Esophagus squamous epithelium (tissue), 5 donors: ENCODE data around the gene PSKH1. TPM values are rescaled to one million over a fixed set of nuclear protein-coding genes. Genes with fewer than 3 reads are reported as not detected.

ENCODE experiments used
- DNase-seq: peaks from one replicate; lab custom pipeline; 2025; lab: John Stamatoyannopoulos, UW
- H3K27ac ChIP-seq, 4 donors: fragments of 200-600 bp; sonication (generic); one replicate each; pipeline ENCODE4 v1.5.1; 2016 to 2019; ENCODE audit warnings: mild to moderate bottlenecking in 1 of 4
- H3K27me3 ChIP-seq, 4 donors: fragments of 200-600 bp; sonication (generic); 1 replicate in 3 of 4; 2 replicates in 1 of 4; pipeline versions ENCODE4 v1.5.1 to v1.6.0; 2017 to 2021; ENCODE audit warnings: antibody characterized with exemption in 1 of 4
- H3K36me3 ChIP-seq, 3 donors: fragments of 200-600 bp; sonication (generic); one replicate each; pipeline ENCODE4 v1.5.1; 2016 to 2019
- H3K4me1 ChIP-seq, 3 donors: fragments of 200-600 bp; sonication (generic); one replicate each; pipeline ENCODE4 v1.5.1; 2017 to 2019
- H3K4me3 ChIP-seq, 4 donors: fragments of 200-600 bp; sonication (generic); 1 replicate in 3 of 4; 2 replicates in 1 of 4; pipeline ENCODE4 v1.5.1; 2016 to 2019; ENCODE audit warnings: mild to moderate bottlenecking in 2 of 4, moderate library complexity in 1 of 4
- H3K9me3 ChIP-seq, 3 donors: fragments of 200-600 bp; sonication (generic); one replicate each; pipeline ENCODE4 v1.5.1; 2016 to 2019
- CTCF ChIP-seq, 6 experiments: fragments of 450-650 bp in 4 of 6; fragments of 200-600 bp in 2 of 6; sonication (generic) in 2 of 6; IDR thresholded peaks; one replicate each; pipeline ENCODE4 v1.5.1; 2016 to 2019; ENCODE audit warnings: antibody characterized with exemption in 6 of 6, mild to moderate bottlenecking in 4 of 6, moderate library complexity in 4 of 6
- POLR2A ChIP-seq, 4 donors: fragments of 450-650 bp; IDR thresholded peaks; one replicate each; pipeline ENCODE4 v1.6.1; 2017; ENCODE audit warnings: antibody characterized with exemption in 4 of 4, mild to moderate bottlenecking in 4 of 4, moderate library complexity in 3 of 4
- WGBS, 2 donors: methylation state at CpG; one replicate each; pipeline ENCODE4 v1.1.5; 2018; 5-methylcytosine and 5-hydroxymethylcytosine counted together
- intact Hi-C: fragments of 100-400 bp; cut with DNase I; formaldehyde crosslinking; loops from one replicate; pipeline ENCODE4 v1.15.0; 2022
- small RNA-seq, 4 donors: library from RNA; depleted of rRNA; stranded (forward); fragments of <200 nt; gene quantifications; one replicate each; pipeline ENCODE3, GENCODE V24; 2016
- total RNA-seq, 4 donors: library from RNA; depleted of rRNA; stranded (reverse); fragments of >200 nt; gene quantifications; one replicate each; pipeline ENCODE4 v1.1.0, GENCODE V29; 2016
- donor health status: DM: yes; HTN: yes; CAD: no.

Gene PSKH1
- total RNA-seq, 4 donors from 2014 or later = 8.5 to 18.3 (median 13.8) TPM

DNA sequence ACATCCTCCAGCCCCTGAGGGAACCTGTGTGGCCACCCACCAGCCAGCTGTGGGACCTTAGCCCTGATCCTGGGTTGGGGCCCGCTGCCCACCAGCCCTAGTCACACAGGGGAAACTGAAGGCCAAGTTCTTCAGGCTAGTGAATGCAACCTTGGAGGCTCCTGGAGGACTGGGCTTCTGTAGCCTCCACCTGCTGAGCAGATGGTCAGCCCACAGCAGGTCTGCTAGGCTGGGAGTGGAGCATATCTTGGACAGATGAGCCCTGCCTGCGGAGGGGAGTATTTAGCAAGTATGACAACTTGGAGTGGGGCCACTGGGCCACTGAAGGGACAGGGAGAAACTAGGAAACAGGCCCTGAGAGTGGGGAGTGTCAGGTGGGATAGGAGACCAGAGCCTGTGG lies 83.2 kb downstream of the PSKH1 start:
- 75% methylated on average over 1 of the region's 2 CpGs; no CpG with 5 or more reads in 1 of the 2 donors for WGBS, 2 donors
- intact Hi-C loops = no loop called here

DNA sequence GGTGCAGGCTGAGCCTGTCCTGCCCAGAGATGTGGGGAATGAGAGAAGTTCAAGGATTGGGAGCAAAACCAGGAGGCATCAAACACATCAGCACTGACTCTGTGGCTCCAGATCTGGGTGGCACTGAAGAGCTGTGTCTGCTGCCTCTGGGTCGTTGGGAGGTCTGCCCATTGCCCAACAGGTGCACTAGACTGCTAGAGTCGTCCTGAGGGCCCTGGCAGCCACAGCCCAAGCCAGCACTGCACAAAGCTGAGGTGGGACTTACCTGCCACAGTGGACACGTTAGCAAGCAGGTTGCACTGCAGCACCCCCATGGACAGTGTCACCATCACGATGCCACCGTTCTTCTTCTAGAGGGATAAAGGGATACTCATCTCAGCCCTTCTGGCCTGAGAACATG lies 84.0 kb downstream of the PSKH1 start:
- Histone ChIP-seq H3K9me3 (no peaks in the 10 kb centered on the region), H3K4me1 (no peaks in the 10 kb centered on the region), H3K27me3 (peaks cover 0 to 23% (median 0%) of the 10 kb centered on the region in 4 donors), H3K36me3 (no peaks in the 10 kb centered on the region), H3K4me3 (no peak overlapping the region), H3K27ac (no peak overlapping the region)
- no peak for TF ChIP-seq POLR2A (IDR thresholded peaks at IDR 0.05)
- no peak for TF ChIP-seq CTCF (IDR thresholded peaks at IDR 0.05)
- WGBS, 2 donors = 0 to 50% methylated on average over 1 to 2 of the region's 5 CpGs
- intact Hi-C loops = no loop called here
- no peak for DNase-seq

More for the DNA sequence above, 83.2 kb downstream of the PSKH1 start:
- Histone ChIP-seq H3K4me3 (no peak overlapping the region), H3K36me3 (no peaks in the 10 kb centered on the region), H3K9me3 (no peaks in the 10 kb centered on the region), H3K27me3 (peaks cover 0 to 23% (median 0%) of the 10 kb centered on the region in 4 donors), H3K27ac (no peak overlapping the region), H3K4me1 (no peaks in the 10 kb centered on the region)
- TF ChIP-seq POLR2A (IDR thresholded peaks at IDR 0.05) (no peak), CTCF (IDR thresholded peaks at IDR 0.05) (no peak)
- DNase-seq = no peak

DNA sequence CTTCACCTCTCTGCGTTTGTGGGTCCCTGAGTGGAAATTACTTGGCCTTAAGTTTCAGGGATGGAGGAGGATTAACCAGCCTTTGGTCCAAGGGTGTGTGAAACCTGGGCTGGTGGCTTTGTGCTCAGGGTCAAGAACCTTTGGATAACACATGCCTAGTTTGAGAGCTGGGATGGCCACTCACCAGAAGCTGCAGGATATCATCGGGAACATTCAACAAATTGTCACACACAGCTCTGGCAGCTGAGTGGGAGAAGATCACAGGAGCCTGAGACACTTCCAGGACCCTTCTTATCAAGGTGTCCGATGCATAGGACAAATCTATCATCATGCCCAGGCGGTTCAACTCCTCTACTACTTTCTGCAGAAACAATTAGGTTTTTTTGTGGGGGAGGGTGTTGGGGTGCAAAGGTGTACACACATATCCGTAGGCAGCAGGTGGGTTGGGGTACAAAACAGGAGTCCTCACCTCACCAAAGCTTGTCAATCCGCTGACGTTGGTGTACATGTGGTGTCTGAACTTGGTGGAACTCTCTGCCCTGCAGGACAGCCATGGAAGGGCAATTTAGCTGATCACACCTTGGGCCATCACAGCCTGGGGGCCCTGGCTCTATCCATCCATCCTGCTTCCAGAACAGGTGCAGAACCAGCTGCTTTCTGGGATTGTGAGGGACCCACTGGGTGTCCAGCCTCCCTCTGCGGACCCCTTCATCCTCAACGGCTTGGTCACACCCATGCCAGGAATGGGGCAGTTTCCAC lies 84.6 kb downstream of the PSKH1 start:
- H3K27me3 ChIP-seq = peaks cover 0 to 23% (median 0%) of the 10 kb centered on the region in 4 donors
- no peak for DNase-seq
- H3K4me1 ChIP-seq = no peaks in the 10 kb centered on the region
- H3K36me3 ChIP-seq = no peaks in the 10 kb centered on the region
- TF ChIP-seq CTCF (IDR thresholded peaks at IDR 0.05) (no peak), POLR2A (IDR thresholded peaks at IDR 0.05) (no peak)
- no peak overlapping the region for H3K4me3 ChIP-seq
- no peak overlapping the region for H3K27ac ChIP-seq
- whole genome bisulfite sequencing, 2 donors = 79 to 80% methylated on average over 5 to 6 of the region's 9 CpGs
- no peaks in the 10 kb centered on the region for H3K9me3 ChIP-seq
- intact Hi-C loops = no loop called here

Small RNA genes within 50 kb of the gene (small RNA-seq; reads per million reads assigned to genes)
- gene AC040162.2 = 0 reads per million in 4 donors
- gene NRN1L = 0 reads per million in 4 donors

Other genes starting within 250 kb of the PSKH1 start
- 1 to 10 TPM in 2 of 4 donors, under 1 TPM in 2; 0.64 to 3.1 (median 1.6) TPM for gene CARMIL2, start 248.1 kb upstream of the PSKH1 start, total RNA-seq
- gene ACD, start 233.0 kb upstream of the PSKH1 start, total RNA-seq = 10 to 100 TPM in 2 of 4 donors, 1 to 10 TPM in 2; 5.7 to 18.7 (median 8.8) TPM
- 1 to 10 TPM; 1.1 to 2.3 (median 2.1) TPM for gene PARD6A, start 232.3 kb upstream of the PSKH1 start, total RNA-seq
- 10 to 100 TPM in 3 of 4 donors, 1 to 10 TPM in 1; 6.1 to 12.9 (median 12.2) TPM for gene ENKD1, start 226.5 kb upstream of the PSKH1 start, total RNA-seq
- 1 to 10 TPM in 3 of 4 donors, not detected in 1; 1.1 to 3.1 (median 2.4) TPM for gene C16orf86, start 226.4 kb upstream of the PSKH1 start, total RNA-seq
- gene GFOD2, start 173.9 kb upstream of the PSKH1 start, total RNA-seq = 10 to 100 TPM; 26.1 to 63.3 (median 37.3) TPM
- gene RANBP10, start 86.7 kb upstream of the PSKH1 start, total RNA-seq = 10 to 100 TPM in 2 of 4 donors, 1 to 10 TPM in 2; 6.4 to 12.9 (median 10.8) TPM
- under 1 TPM; 0.15 to 0.97 (median 0.72) TPM for gene TSNAXIP1, start 86.4 kb upstream of the PSKH1 start, total RNA-seq
- 10 to 100 TPM; 35.8 to 48.8 (median 42.1) TPM for gene THAP11, start 50.9 kb upstream of the PSKH1 start, total RNA-seq
- gene NUTF2, start 46.3 kb upstream of the PSKH1 start, total RNA-seq = 10 to 100 TPM; 41.4 to 85.1 (median 63.7) TPM
- 10 to 100 TPM; 12.3 to 42.7 (median 19.6) TPM for gene CENPT, start 45.6 kb upstream of the PSKH1 start, total RNA-seq
- gene EDC4, start 20.2 kb upstream of the PSKH1 start, total RNA-seq = 10 to 100 TPM; 26.5 to 46.9 (median 37.0) TPM
- under 1 TPM in 2 of 4 donors, not detected in 2; 0.57 to 0.99 TPM for gene NRN1L, start 8.4 kb upstream of the PSKH1 start, total RNA-seq
- gene CTRL, start 38.6 kb downstream of the PSKH1 start, total RNA-seq = 1 to 10 TPM in 2 of 4 donors, not detected in 2; 1.2 to 1.8 TPM
- gene PSMB10, start 43.6 kb downstream of the PSKH1 start, total RNA-seq = 10 to 100 TPM; 20.7 to 28.4 (median 25.3) TPM
- gene LCAT, start 50.9 kb downstream of the PSKH1 start, total RNA-seq = 10 to 100 TPM in 1 of 4 donors, 1 to 10 TPM in 3; 1.2 to 12.4 (median 3.8) TPM
- 10 to 100 TPM in 2 of 4 donors, 1 to 10 TPM in 2; 7.4 to 29.8 (median 18.2) TPM for gene SLC12A4, start 75.4 kb downstream of the PSKH1 start, total RNA-seq
- gene DPEP3, start 87.2 kb downstream of the PSKH1 start, total RNA-seq = not detected
- 1 to 10 TPM in 2 of 4 donors, under 1 TPM in 1, not detected in 1; 0.18 to 6.2 (median 4.0) TPM for gene DPEP2, start 106.2 kb downstream of the PSKH1 start, total RNA-seq
- gene DPEP2NB, start 122.7 kb downstream of the PSKH1 start, total RNA-seq = not detected
- gene DDX28, start 130.0 kb downstream of the PSKH1 start, total RNA-seq = 10 to 100 TPM in 3 of 4 donors, 1 to 10 TPM in 1; 9.7 to 12.8 (median 11.6) TPM
- gene DUS2, start 130.0 kb downstream of the PSKH1 start, total RNA-seq = 10 to 100 TPM in 3 of 4 donors, 1 to 10 TPM in 1; 9.9 to 26.1 (median 14.7) TPM
- gene NFATC3, start 192.1 kb downstream of the PSKH1 start, total RNA-seq = 10 to 100 TPM; 18.6 to 30.9 (median 20.5) TPM